Mucosa of descending colon (tissue), 3 donors: Measurements from ENCODE around the gene RNF39. TPM values are rescaled to one million over a fixed set of nuclear protein-coding genes. Genes with fewer than 3 reads are reported as not detected.

Experiments
- ATAC-seq: fragments of 200-7000 bp; cut with Tn5 transposase; one replicate; pipeline ENCODE4 v1.9.1; 2020; ENCODE audit warnings: mild to moderate bottlenecking, moderate library complexity
- DNase-seq, 3 donors: peaks; one replicate each; pipeline ENCODE4 v3.0.0-alpha.2; 2020
- H3K36me3 ChIP-seq: fragments of 200-600 bp; one replicate; pipeline ENCODE4 v1.8.0; 2021; ENCODE audit warnings: low read depth, mild to moderate bottlenecking
- H3K4me1 ChIP-seq: fragments of 200-600 bp; one replicate; pipeline ENCODE4 v1.8.0; 2021; ENCODE audit warnings: low read depth, mild to moderate bottlenecking
- H3K4me3 ChIP-seq: fragments of 200-600 bp; one replicate; pipeline ENCODE4 v1.8.0; 2021; ENCODE audit warnings: mild to moderate bottlenecking
- H3K9me3 ChIP-seq: fragments of 200-600 bp; one replicate; pipeline ENCODE4 v1.8.0; 2021; ENCODE audit warnings: mild to moderate bottlenecking
- CTCF ChIP-seq: fragments of 200-600 bp; IDR thresholded peaks from one replicate; pipeline ENCODE4 v1.8.0; 2022; ENCODE audit warnings: antibody characterized with exemption, mild to moderate bottlenecking
- intact Hi-C, 2 donors: fragments of 100-400 bp; cut with DNase I in 1 of 2; cut with micrococcal nuclease in 1 of 2; formaldehyde crosslinking; loops; one replicate each; pipeline versions ENCODE4 v1.11.0 to v1.11.1; 2022; cut with DNase I, micrococcal nuclease
- total RNA-seq, 3 donors: library from RNA; stranded (reverse); fragmentation: NEBNext Ultra II Directional in 2 of 3; extraction: Animal tissue kit (Norgen Biotek cat#: 25700) in 2 of 3; gene quantifications; one replicate each; pipeline versions ENCODE4 v1.2.1 to v1.2.4, GENCODE V29; 2021 to 2023
- donor health status: DM: no; HTN: no; CAD: no; lungs with moderate emphysema.
- donor health status: DM: no; HTN: no; CAD: no.
- donor health status: DM: no; HTN: yes; CAD: no.

RNF39 gene
- total RNA-seq, 3 donors from 2014 or later, result 0.87 to 2.5 TPM; not detected in 1

- DNase-seq (peak; percentile 81 to 86 (median 83)), ATAC-seq (peak; percentile 88)
- peaks cover 6% of the 10 kb centered on the region for H3K4me1 ChIP-seq
- intact Hi-C loops, result no loop called here
- no peaks in the 10 kb centered on the region for H3K9me3 ChIP-seq
- H3K4me3 ChIP-seq, result no peak overlapping the region
- no peak for TF ChIP-seq CTCF
- no peaks in the 10 kb centered on the region for H3K36me3 ChIP-seq
Measured at GRCh38 chr6:30091577-30092381, 16.2 kb upstream of the RNF39 start.

DNA sequence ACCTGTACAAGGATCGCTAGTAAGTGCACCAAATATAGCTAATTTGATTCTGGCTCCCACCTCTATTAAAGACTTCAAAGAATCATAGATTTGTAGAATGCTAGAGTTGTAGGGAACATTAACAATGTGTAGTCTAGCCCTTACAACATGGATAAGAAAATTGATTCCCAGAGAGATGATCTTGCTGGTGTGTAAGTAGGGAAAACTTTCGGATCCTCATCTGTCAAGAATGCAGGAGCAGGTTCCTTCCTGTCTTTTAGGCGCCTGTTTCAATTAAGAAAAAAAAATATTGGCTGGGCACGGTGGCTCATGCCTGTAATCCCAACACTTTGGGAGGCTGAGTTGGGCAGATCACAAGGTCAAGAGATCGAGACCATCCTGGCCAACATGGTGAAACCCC is 12.3 kb upstream of the RNF39 start:
- H3K4me3 ChIP-seq, result no peak overlapping the region
- TF ChIP-seq CTCF, result no peak
- no peaks in the 10 kb centered on the region for H3K9me3 ChIP-seq
- DNase-seq (no peak), ATAC-seq (no peak)
- H3K4me1 ChIP-seq, result peaks cover 6% of the 10 kb centered on the region
- no peaks in the 10 kb centered on the region for H3K36me3 ChIP-seq
- intact Hi-C loops, result no loop called here

GRCh38 chr6:30077218-30077617 is 1.6 kb upstream of the RNF39 start:
- H3K9me3 ChIP-seq, result no peaks in the 10 kb centered on the region
- no peak for TF ChIP-seq CTCF
- intact Hi-C loops, result no loop called here
- no peak for DNase-seq
- no peaks in the 10 kb centered on the region for H3K36me3 ChIP-seq
- ATAC-seq, result no peak
- H3K4me1 ChIP-seq, result peaks cover 13% of the 10 kb centered on the region
- H3K4me3 ChIP-seq, result no peak overlapping the region

- intact Hi-C loops, result no loop called here
- DNase-seq, result peak; percentile 61 to 66 (median 61)
- ATAC-seq, result peak; percentile 77
- TF ChIP-seq CTCF, result no peak
- H3K4me3 ChIP-seq, result no peak overlapping the region
- no peaks in the 10 kb centered on the region for H3K36me3 ChIP-seq
- H3K9me3 ChIP-seq, result no peaks in the 10 kb centered on the region
- H3K4me1 ChIP-seq, result peaks cover 13% of the 10 kb centered on the region
Measured at GRCh38 chr6:30075790-30076732, 492 bp upstream of the RNF39 start.

DNA sequence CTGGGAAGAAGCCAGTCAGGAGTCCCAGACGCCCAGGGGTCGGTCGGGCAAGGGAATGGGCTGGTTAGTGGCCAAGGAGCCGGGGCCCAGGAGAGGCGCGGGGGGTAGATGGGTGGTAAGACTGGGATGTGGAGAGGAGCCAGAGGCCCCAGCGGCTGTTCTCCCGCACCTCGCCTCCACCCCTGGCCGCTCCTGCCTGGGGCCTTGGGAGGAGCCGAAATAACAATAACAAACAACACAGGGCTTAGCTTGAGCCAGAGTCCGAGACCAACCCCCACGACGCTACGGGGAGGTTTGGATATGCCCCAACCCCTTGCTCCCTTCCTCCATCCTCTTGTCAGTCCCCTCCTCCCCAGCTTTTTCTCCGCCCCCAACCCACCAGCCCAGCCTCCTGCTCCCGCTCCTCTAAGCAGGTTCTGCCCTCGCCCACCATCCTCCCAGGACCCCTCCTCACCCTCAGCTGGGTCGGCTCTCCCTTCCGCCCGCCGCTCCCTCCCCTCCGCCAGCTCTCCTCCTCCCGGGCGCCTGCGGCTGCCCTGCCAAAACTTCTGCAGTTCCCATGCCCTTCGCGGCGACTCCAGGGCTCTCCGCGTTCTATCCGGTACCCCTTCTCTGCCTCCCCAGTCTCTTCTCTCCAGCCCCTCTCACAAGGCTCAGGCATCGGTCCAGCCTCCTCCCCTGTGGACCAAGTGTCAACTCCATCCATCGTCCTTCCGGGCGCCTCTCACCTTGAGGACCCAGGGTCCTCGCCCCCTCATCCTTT is 1.1 kb downstream of the RNF39 start:
- ATAC-seq (peak; percentile 38), DNase-seq (peak in 1 of 3 donors; percentile 50)
- no peak for TF ChIP-seq CTCF
- intact Hi-C loops, result no loop called here
- H3K36me3 ChIP-seq, result no peaks in the 10 kb centered on the region
- no peaks in the 10 kb centered on the region for H3K9me3 ChIP-seq
- H3K4me1 ChIP-seq, result peaks cover 13% of the 10 kb centered on the region
- H3K4me3 ChIP-seq, result no peak overlapping the region
